ENCODE results near the gene BBS4.
A peak's percentile ranks its signal among the peaks of the same experiment; 100 is the strongest.

The BBS4 gene

DNA sequence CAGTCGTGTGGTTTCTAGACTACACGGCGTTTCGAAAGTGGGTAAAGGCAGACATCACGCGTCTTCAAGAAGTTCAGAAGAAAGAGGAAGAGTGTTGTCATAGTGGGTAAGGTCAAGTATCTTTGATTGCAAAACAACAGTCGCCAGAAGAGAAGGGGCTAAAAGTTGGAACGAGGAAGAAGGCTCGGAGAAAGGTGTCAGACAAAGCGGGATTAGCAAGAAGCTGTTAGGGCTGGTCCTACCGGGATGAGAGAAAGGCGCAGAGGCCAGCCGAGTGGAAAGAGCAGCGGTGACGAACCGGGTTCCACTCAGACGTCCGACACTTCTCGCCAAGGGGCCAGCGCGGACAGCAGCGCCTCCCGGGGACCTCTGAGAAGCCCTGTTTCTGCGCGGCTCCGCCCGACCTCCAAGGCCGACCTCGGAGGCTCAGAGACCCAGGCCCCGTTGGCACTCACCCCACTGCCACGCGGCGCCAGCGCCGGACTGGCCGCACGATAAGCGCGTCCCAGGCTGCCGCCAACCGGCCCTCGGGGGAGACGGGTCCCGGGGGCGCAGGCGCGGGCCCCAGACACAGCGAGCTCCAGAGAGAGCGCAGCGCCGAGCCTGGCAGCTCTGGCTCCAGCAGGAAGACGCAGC, 97.1 kb downstream of the BBS4 start:
- H3K4me3 ChIP-seq (ENCODE audit: low read length in 2 of 2), result peak overlapping the region; percentile 75 to 95
- peak overlapping the region; percentile 99 for H3K27ac ChIP-seq (ENCODE audit: low read length)
- H3K4me1 ChIP-seq (ENCODE audit: control insufficient read depth, insufficient read depth, low read length), result peaks cover 19% of the 10 kb centered on the region

DNA sequence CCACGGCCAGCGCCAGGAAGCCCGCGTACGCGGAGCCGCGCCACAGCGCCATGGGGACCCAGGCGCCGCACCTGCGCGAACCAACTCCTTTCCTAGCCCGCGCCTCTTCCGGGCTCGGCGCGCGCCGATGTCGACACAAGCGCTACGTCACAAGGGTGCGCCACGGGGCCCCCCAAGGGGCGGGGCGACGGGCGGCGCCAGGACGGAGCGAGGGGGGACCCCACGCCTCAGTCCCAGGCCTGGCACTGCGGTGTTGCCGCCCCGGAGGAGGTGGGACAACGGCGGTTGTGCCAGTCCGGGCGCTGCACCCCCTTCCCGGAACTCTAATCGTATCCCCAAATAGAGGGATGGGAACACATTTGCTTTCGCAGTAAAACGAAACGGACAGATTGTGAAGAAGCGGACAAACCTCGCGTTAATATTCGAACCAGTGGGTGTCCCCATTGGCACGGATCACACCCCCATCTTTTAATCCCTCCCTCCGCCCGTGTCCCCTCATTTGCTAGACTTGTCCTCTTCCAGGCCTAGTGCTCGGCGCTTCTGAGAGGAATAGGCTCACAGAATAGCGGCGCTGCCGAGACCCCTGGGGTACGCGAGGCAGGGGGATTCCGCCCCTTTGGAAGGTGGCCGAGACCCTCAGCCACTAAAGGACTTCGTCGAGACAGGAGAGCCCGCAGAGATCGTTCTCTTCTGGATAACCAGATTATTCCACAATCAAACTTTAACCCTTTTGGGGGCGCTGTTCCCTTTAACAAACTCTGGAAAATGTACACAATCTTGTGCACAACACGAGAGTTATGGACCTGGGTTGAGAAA, 97.8 kb downstream of the BBS4 start, which contains the start of gene ADPGK:
TSS of gene ADPGK (minus strand) at position 119 of the 816 bp plus-strand sequence. CDS start at position 52, 67 bp downstream.
- Histone ChIP-seq H3K27ac (ENCODE audit: low read length) (peak within 1 kb of the TSS; percentile 99), H3K9me3 (ENCODE audit: control insufficient read depth in 2 of 2, low read length in 2 of 2) (no peaks in the 10 kb centered on the region), H3K36me3 (ENCODE audit: control insufficient read depth in 2 of 2, insufficient read depth in 2 of 2, low read length in 2 of 2) (peaks cover 0 to under 1% of the 10 kb centered on the region in 2 donors), H3K4me1 (ENCODE audit: control insufficient read depth, insufficient read depth, low read length) (peaks cover 19% of the 10 kb centered on the region), H3K27me3 (ENCODE audit: control insufficient read depth in 1 of 2, insufficient read depth in 2 of 2, low read length in 2 of 2) (no peaks in the 10 kb centered on the region), H3K4me3 (ENCODE audit: low read length in 2 of 2) (peak within 1 kb of the TSS; percentile 75 to 95), H3K9ac (ENCODE audit: low read length in 2 of 2) (peak within 1 kb of the TSS; percentile 82 to 99)

More for the DNA sequence above, 97.1 kb downstream of the BBS4 start:
- Histone ChIP-seq H3K36me3 (ENCODE audit: control insufficient read depth in 2 of 2, insufficient read depth in 2 of 2, low read length in 2 of 2) (peaks cover 0 to 2% of the 10 kb centered on the region in 2 donors), H3K27me3 (ENCODE audit: control insufficient read depth in 1 of 2, insufficient read depth in 2 of 2, low read length in 2 of 2) (no peaks in the 10 kb centered on the region), H3K9me3 (ENCODE audit: control insufficient read depth in 2 of 2, low read length in 2 of 2) (no peaks in the 10 kb centered on the region), H3K9ac (ENCODE audit: low read length in 2 of 2) (peak overlapping the region; percentile 82 to 87)

DNA sequence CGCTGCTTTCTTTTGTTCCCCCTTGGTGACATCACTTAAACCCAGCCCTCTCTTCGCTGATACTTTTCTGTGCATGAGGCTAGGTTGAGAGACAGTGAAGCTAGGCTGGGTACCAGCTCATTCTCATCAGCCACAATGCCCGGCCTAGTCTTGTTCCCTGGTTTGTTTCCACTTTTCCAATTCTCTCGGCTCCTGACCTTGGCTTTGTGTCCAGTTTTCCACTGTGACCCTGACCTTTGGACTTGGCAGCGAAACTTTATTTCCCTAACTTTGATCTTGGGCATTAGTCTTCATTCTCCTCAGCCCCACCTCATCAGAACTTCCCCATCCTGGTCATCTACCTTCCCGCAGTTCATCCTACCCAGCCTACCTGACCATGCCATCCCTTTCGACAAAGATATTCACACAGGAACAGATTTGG, 98.5 kb downstream of the BBS4 start:
- H3K4me1 ChIP-seq (ENCODE audit: control insufficient read depth, insufficient read depth, low read length), result peaks cover 19% of the 10 kb centered on the region

DNA sequence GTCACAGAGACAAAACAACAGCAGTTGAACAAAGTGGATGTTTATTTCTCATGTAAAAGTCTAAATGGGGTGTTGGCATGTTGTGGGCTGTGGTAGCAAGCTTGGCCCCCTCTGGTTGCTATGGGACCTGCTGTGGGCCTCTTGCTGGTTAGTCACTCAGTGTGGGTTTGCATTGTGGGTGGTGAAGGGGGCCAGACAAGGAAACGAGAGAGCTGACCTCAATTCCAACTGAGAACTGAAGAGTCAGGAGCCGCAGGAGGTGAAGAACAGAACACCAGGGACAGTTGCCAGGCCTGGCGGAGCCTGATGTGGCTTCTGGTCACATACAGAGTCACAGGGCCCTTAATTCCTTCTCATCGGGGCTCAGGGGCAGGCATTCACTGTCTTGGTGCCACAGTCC, 99.4 kb downstream of the BBS4 start:
- Histone ChIP-seq H3K27ac (ENCODE audit: low read length) (peak overlapping the region; percentile 99), H3K9ac (ENCODE audit: low read length in 2 of 2) (no peak overlapping the region), H3K4me1 (ENCODE audit: control insufficient read depth, insufficient read depth, low read length) (peaks cover 19% of the 10 kb centered on the region), H3K27me3 (ENCODE audit: control insufficient read depth in 1 of 2, insufficient read depth in 2 of 2, low read length in 2 of 2) (no peaks in the 10 kb centered on the region), H3K9me3 (ENCODE audit: control insufficient read depth in 2 of 2, low read length in 2 of 2) (no peaks in the 10 kb centered on the region), H3K4me3 (ENCODE audit: low read length in 2 of 2) (no peak overlapping the region), H3K36me3 (ENCODE audit: control insufficient read depth in 2 of 2, insufficient read depth in 2 of 2, low read length in 2 of 2) (no peaks in the 10 kb centered on the region)

More for the DNA sequence above, 98.5 kb downstream of the BBS4 start:
- no peaks in the 10 kb centered on the region for H3K27me3 ChIP-seq (ENCODE audit: control insufficient read depth in 1 of 2, insufficient read depth in 2 of 2, low read length in 2 of 2)
- H3K9ac ChIP-seq (ENCODE audit: low read length in 2 of 2), result peak overlapping the region; percentile 82 to 99
- no peaks in the 10 kb centered on the region for H3K9me3 ChIP-seq (ENCODE audit: control insufficient read depth in 2 of 2, low read length in 2 of 2)
- peak overlapping the region; percentile 99 for H3K27ac ChIP-seq (ENCODE audit: low read length)
- peak overlapping the region; percentile 75 to 95 for H3K4me3 ChIP-seq (ENCODE audit: low read length in 2 of 2)
- H3K36me3 ChIP-seq (ENCODE audit: control insufficient read depth in 2 of 2, insufficient read depth in 2 of 2, low read length in 2 of 2), result no peaks in the 10 kb centered on the region

DNA sequence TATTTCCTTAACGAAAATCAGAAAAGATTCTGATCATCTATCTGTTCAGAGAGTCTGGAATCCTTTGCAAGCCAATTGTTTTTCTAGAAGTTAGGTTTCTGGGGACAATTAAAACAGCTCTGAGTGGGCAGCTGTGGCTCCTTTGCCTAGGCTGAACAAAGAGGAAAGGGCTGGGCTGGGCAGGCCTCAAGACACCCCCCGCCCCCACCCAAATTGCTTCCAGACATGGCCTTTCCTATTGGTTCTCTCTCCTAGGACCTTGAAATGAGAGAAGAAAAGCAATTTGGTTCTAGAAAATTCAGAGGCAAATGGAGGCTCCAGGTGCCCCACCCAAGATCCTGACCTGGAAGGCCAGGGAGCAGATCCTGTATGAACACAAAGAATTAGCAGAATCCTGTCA, 99.8 kb downstream of the BBS4 start:
- Histone ChIP-seq H3K4me3 (ENCODE audit: low read length in 2 of 2) (no peak overlapping the region), H3K27ac (ENCODE audit: low read length) (no peak overlapping the region), H3K9ac (ENCODE audit: low read length in 2 of 2) (no peak overlapping the region), H3K4me1 (ENCODE audit: control insufficient read depth, insufficient read depth, low read length) (peaks cover 19% of the 10 kb centered on the region), H3K36me3 (ENCODE audit: control insufficient read depth in 2 of 2, insufficient read depth in 2 of 2, low read length in 2 of 2) (no peaks in the 10 kb centered on the region), H3K27me3 (ENCODE audit: control insufficient read depth in 1 of 2, insufficient read depth in 2 of 2, low read length in 2 of 2) (no peaks in the 10 kb centered on the region), H3K9me3 (ENCODE audit: control insufficient read depth in 2 of 2, low read length in 2 of 2) (no peaks in the 10 kb centered on the region)

DNA sequence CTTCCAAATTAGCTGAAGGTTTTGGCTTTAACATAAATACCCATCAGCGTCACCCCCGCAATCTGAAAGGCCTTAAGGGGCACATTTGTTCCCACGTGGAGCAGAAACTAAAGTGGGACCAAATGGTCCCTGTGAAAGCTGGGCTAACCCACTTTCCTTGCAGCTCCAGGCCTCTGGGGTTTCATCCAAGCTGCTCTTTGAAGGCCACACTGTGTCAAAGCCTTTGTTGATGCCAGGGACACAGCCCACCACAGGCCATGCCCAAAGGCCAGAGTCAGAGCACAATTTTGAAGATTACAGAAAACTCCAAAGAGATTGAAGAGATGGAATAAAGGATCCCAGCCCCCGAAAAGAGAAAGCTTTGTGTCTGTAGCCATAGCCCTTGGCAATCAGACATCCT, 100.2 kb downstream of the BBS4 start:
- Histone ChIP-seq H3K9me3 (ENCODE audit: control insufficient read depth in 2 of 2, low read length in 2 of 2) (no peaks in the 10 kb centered on the region), H3K27me3 (ENCODE audit: control insufficient read depth in 1 of 2, insufficient read depth in 2 of 2, low read length in 2 of 2) (no peaks in the 10 kb centered on the region), H3K9ac (ENCODE audit: low read length in 2 of 2) (no peak overlapping the region), H3K4me1 (ENCODE audit: control insufficient read depth, insufficient read depth, low read length) (peaks cover 18% of the 10 kb centered on the region), H3K36me3 (ENCODE audit: control insufficient read depth in 2 of 2, insufficient read depth in 2 of 2, low read length in 2 of 2) (no peaks in the 10 kb centered on the region), H3K27ac (ENCODE audit: low read length) (no peak overlapping the region), H3K4me3 (ENCODE audit: low read length in 2 of 2) (no peak overlapping the region)

DNA sequence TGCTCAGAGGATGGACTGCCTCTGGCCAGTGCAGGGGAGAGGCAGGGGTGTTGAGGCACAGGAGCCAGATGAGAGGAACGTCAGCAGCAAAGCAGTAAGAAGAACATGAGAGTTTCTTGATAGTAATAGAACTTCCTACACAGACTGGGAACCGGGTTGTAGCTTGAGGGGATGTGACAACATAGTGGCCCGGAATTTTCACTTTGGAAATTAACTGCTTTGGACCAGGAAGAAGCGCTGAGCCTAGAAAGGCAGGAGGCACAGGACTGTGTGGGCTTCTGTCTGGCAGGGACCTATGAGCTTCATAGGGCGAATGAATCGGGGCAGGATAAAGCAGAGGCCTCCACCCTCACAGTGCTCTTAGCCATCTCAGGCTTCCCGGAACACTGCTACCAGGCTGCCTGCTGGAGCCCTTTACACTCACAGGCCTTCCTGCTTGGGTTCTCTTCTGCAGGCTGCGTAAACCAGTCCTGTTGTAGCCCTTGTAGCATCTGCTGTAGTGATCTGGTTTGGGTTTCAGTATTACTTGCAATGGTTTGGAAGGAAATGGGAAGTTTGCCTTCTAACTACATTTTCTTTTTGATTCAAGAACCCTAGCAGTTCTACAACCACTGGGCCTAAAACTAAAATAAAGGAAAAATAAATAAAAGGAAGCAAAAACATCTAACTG, 100.8 kb downstream of the BBS4 start:
- H3K9ac ChIP-seq (ENCODE audit: low read length in 2 of 2), result no peak overlapping the region

DNA sequence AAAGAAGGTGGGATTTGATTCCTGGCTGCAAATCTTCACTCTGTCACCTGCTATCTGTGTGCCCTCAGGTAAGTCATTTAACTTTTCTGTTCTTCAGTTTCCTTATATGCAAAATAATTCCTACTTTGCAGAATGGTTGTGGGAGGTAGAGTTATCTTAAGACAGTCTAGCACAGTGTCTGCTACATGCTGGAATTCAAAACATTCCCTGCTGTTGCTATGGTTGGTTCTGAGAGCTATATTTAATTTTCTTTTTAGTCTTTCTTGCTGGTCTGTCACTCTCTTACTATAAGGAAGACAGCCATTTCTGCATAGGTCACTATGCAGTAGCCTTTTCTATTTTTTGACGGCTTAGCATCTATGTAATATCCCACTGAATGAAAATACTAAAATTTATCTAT, 101.5 kb downstream of the BBS4 start:
- Histone ChIP-seq H3K4me1 (ENCODE audit: control insufficient read depth, insufficient read depth, low read length) (peaks cover 11% of the 10 kb centered on the region), H3K9me3 (ENCODE audit: control insufficient read depth in 2 of 2, low read length in 2 of 2) (no peaks in the 10 kb centered on the region), H3K9ac (ENCODE audit: low read length in 2 of 2) (no peak overlapping the region), H3K4me3 (ENCODE audit: low read length in 2 of 2) (no peak overlapping the region), H3K27ac (ENCODE audit: low read length) (no peak overlapping the region), H3K36me3 (ENCODE audit: control insufficient read depth in 2 of 2, insufficient read depth in 2 of 2, low read length in 2 of 2) (no peaks in the 10 kb centered on the region), H3K27me3 (ENCODE audit: control insufficient read depth in 1 of 2, insufficient read depth in 2 of 2, low read length in 2 of 2) (no peaks in the 10 kb centered on the region)

More for the DNA sequence above, 100.8 kb downstream of the BBS4 start:
- Histone ChIP-seq H3K9me3 (ENCODE audit: control insufficient read depth in 2 of 2, low read length in 2 of 2) (no peaks in the 10 kb centered on the region), H3K4me3 (ENCODE audit: low read length in 2 of 2) (no peak overlapping the region), H3K27me3 (ENCODE audit: control insufficient read depth in 1 of 2, insufficient read depth in 2 of 2, low read length in 2 of 2) (no peaks in the 10 kb centered on the region), H3K36me3 (ENCODE audit: control insufficient read depth in 2 of 2, insufficient read depth in 2 of 2, low read length in 2 of 2) (no peaks in the 10 kb centered on the region), H3K27ac (ENCODE audit: low read length) (no peak overlapping the region), H3K4me1 (ENCODE audit: control insufficient read depth, insufficient read depth, low read length) (peaks cover 15% of the 10 kb centered on the region)
